GM23338 (cell line): ENCODE results near the gene FNDC3A. TPM values are rescaled to one million over a fixed set of nuclear protein-coding genes. Genes with fewer than 3 reads are reported as not detected.

Experiments used
- ATAC-seq: fragments of 200-7000 bp; cut with Tn5 transposase; 3 replicates; pipeline ENCODE4 v1.9.1; 2020
- DNase-seq: peaks from one replicate; pipeline ENCODE4 v3.0.0-alpha.2; 2015; ENCODE audit warnings: low spot score
- H2AFZ ChIP-seq: fragments of 200-600 bp; sonication (generic); 2 replicates; pipeline ENCODE4 v1.8.0; 2016; ENCODE audit warnings: antibody characterized with exemption, mild to moderate bottlenecking, moderate library complexity
- H3F3A ChIP-seq: fragments of 200-600 bp; sonication (generic); replicated peaks from 2 replicates; pipeline ENCODE4 v1.8.0; 2017; ENCODE audit warnings: antibody characterized with exemption, mixed run types, low read depth
- H3K27ac ChIP-seq: fragments of 200-600 bp; sonication (generic); 2 replicates; pipeline ENCODE4 v1.6.1; 2016; ENCODE audit warnings: low read depth
- H3K27me3 ChIP-seq: fragments of 200-600 bp; sonication (generic); 2 replicates; pipeline ENCODE4 v1.8.0; 2016; ENCODE audit warnings: mild to moderate bottlenecking, mixed run types, moderate library complexity; ENCODE audit not compliant: insufficient read depth
- H3K36me3 ChIP-seq: fragments of 200-600 bp; sonication (generic); 2 replicates; pipeline ENCODE4 v1.8.0; 2016; ENCODE audit warnings: mild to moderate bottlenecking; ENCODE audit not compliant: insufficient read depth
- H3K4me1 ChIP-seq: fragments of 200-600 bp; sonication (generic); 2 replicates; pipeline ENCODE4 v1.8.0; 2016; ENCODE audit warnings: mild to moderate bottlenecking, moderate library complexity; ENCODE audit not compliant: insufficient read depth
- H3K4me2 ChIP-seq: fragments of 200-600 bp; sonication (generic); 2 replicates; pipeline ENCODE4 v1.7.1; 2017; ENCODE audit warnings: mixed run types
- H3K4me3 ChIP-seq: fragments of 200-600 bp; sonication (generic); 2 replicates; pipeline ENCODE4 v1.6.1; 2016; ENCODE audit warnings: mixed run types
- H3K79me2 ChIP-seq: fragments of 200-600 bp; sonication (generic); replicated peaks from 2 replicates; pipeline ENCODE4 v1.8.0; 2017; ENCODE audit warnings: mild to moderate bottlenecking; ENCODE audit not compliant: insufficient read depth
- H3K9me2 ChIP-seq: fragments of 200-600 bp; sonication (generic); 2 replicates; pipeline ENCODE4 v1.8.0; 2017; ENCODE audit not compliant: insufficient read depth
- H4K20me1 ChIP-seq: fragments of 200-600 bp; sonication (generic); replicated peaks from 2 replicates; pipeline ENCODE4 v1.8.0; 2017; ENCODE audit warnings: mild to moderate bottlenecking; ENCODE audit not compliant: insufficient read depth
- H3K27ac Mint-ChIP-seq: 2 replicates; pipeline ENCODE4 v1.8.0; 2020; ENCODE audit warnings: inconsistent platforms, mild to moderate bottlenecking, moderate library complexity, mixed read lengths
- H3K27me3 Mint-ChIP-seq: 3 replicates; pipeline ENCODE4 v1.8.0; 2022; ENCODE audit warnings: low read depth, mild to moderate bottlenecking, moderate library complexity, mixed read lengths, inconsistent platforms; ENCODE audit not compliant: insufficient read depth, poor library complexity
- H3K36me3 Mint-ChIP-seq: 3 replicates; pipeline ENCODE4 v1.8.0; 2021; ENCODE audit warnings: low read depth, mild to moderate bottlenecking, inconsistent platforms, moderate library complexity, mixed read lengths
- H3K4me1 Mint-ChIP-seq: 3 replicates; pipeline ENCODE4 v1.8.0; 2020; ENCODE audit warnings: mild to moderate bottlenecking, inconsistent platforms, mixed read lengths
- H3K4me3 Mint-ChIP-seq: 3 replicates; pipeline ENCODE4 v1.8.0; 2021; ENCODE audit warnings: moderate library complexity, mild to moderate bottlenecking, inconsistent platforms, mixed read lengths
- H3K9me3 Mint-ChIP-seq: 3 replicates; pipeline ENCODE4 v1.8.0; 2020; ENCODE audit warnings: moderate library complexity, mild to moderate bottlenecking, inconsistent platforms, mixed read lengths
- CREB1 ChIP-seq: fragments of 250-450 bp; sonication (Bioruptor Pico); IDR thresholded peaks from 2 replicates; pipeline ENCODE4 v1.5.0; 2020; ENCODE audit warnings: low read depth, mild to moderate bottlenecking, moderate library complexity
- CTCF ChIP-seq, 2 experiments: fragments of 200-600 bp in 1 of 2; sonication (generic) in 1 of 2; conservative IDR thresholded peaks; 2 replicates each; pipeline versions ENCODE4 v1.5.1 to v1.6.1; 2016 to 2017; ENCODE audit warnings: antibody characterized with exemption in 2 of 2, low read depth in 2 of 2, mild to moderate bottlenecking in 2 of 2, moderate library complexity in 1 of 2
- ETS1 ChIP-seq: IDR thresholded peaks from 2 replicates; pipeline ENCODE4 v1.6.1; 2016; ENCODE audit warnings: antibody characterized with exemption
- EZH2 ChIP-seq: fragments of 200-600 bp; sonication (generic); IDR thresholded peaks from one replicate; pipeline ENCODE4 v1.8.0; 2017; ENCODE audit warnings: antibody characterized with exemption, mild to moderate bottlenecking, low read depth; ENCODE audit not compliant: unreplicated experiment
- EZH2phosphoT487 ChIP-seq: fragments of 200-600 bp; sonication (generic); IDR thresholded peaks from one replicate; pipeline ENCODE4 v1.8.1; 2018; ENCODE audit warnings: antibody characterized with exemption; ENCODE audit not compliant: unreplicated experiment
- JUNB ChIP-seq: IDR thresholded peaks from one replicate; pipeline ENCODE4 v1.6.1; 2016; ENCODE audit warnings: antibody characterized with exemption; ENCODE audit not compliant: unreplicated experiment
- NANOG ChIP-seq: IDR thresholded peaks from 2 replicates; pipeline ENCODE4 v1.6.1; 2016; ENCODE audit warnings: antibody characterized with exemption, borderline replicate concordance
- POLR2AphosphoS5 ChIP-seq: IDR thresholded peaks from 2 replicates; pipeline ENCODE4 v1.6.1; 2016; ENCODE audit warnings: antibody characterized with exemption, low read depth
- STAT1 ChIP-seq: IDR thresholded peaks from one replicate; pipeline ENCODE4 v1.6.1; 2016; ENCODE audit warnings: antibody characterized with exemption; ENCODE audit not compliant: unreplicated experiment
- ZNF114 ChIP-seq: fragments of 250-450 bp; sonication (Bioruptor Pico); IDR thresholded peaks from 2 replicates; pipeline ENCODE4 v1.5.0; 2020; ENCODE audit warnings: mild to moderate bottlenecking, moderate library complexity
- ZNF331 ChIP-seq: fragments of 250-450 bp; sonication (Bioruptor Pico); IDR thresholded peaks from 2 replicates; pipeline ENCODE4 v1.5.0; 2020; ENCODE audit warnings: low read depth, mild to moderate bottlenecking, moderate library complexity
- polyA plus RNA-seq: library from polyadenylated mRNA; unstranded; fragments of >200 nt; fragmentation: Nextera tagmentation; extraction: Ambion mirVana; gene quantifications from 2 replicates; pipeline ENCODE4 v1.2.1, GENCODE V29; 2016
- total RNA-seq: library from RNA; depleted of rRNA; stranded (reverse); fragments of >200 nt; shearing (Covaris generic); gene quantifications from 2 replicates; pipeline ENCODE4 v1.2.3, GENCODE V29; 2014
- TF ChIP-seq, protein P1 (sequence below): fragments of 250-450 bp; sonication (Bioruptor Pico); IDR thresholded peaks from 2 replicates; pipeline ENCODE4 v1.5.0; 2020; ENCODE audit warnings: mild to moderate bottlenecking, moderate library complexity
- TF ChIP-seq, protein P2 (sequence below): IDR thresholded peaks from one replicate; pipeline ENCODE4 v1.6.1; 2018; ENCODE audit warnings: antibody characterized with exemption; ENCODE audit not compliant: unreplicated experiment

FNDC3A gene
- total and polyA plus RNA-seq, 2 experiments from 2014 or later = 10.3 to 31.1 TPM

- Histone ChIP-seq H3F3A (no peaks in the 10 kb centered on the region), H3K27me3 (no peaks in the 10 kb centered on the region), H3K9me2 (0 out of 2 replicates have a peak, but pooled peaks cover 2% of the 10 kb centered on the region), H4K20me1 (no peaks in the 10 kb centered on the region), H3K79me2 (no peaks in the 10 kb centered on the region), H3K36me3 (peaks cover 16% of the 10 kb centered on the region; the same call in 1 of the 2 replicates), H3K4me3 (no peak overlapping the region), H3K4me2 (no peak overlapping the region), H3K4me1 (peaks cover 13% of the 10 kb centered on the region), H3K27ac (no peak overlapping the region), H2AFZ (no peak overlapping the region)
- TF ChIP-seq CREB1 (CRISPR knock-in tag) (no peak), ZNF331 (no peak), NANOG (no peak), ETS1 (no peak), EZH2phosphoT487 (no peak), POLR2AphosphoS5 (no peak), CTCF (conservative IDR thresholded peaks at IDR 0.05; ENCODE audit: low read depth in 2 of 2) (no peak), JUNB (no peak), ZNF114 (CRISPR knock-in tag) (no peak), STAT1 (no peak), EZH2 (no peak)
- TF ChIP-seq, protein P1, sequence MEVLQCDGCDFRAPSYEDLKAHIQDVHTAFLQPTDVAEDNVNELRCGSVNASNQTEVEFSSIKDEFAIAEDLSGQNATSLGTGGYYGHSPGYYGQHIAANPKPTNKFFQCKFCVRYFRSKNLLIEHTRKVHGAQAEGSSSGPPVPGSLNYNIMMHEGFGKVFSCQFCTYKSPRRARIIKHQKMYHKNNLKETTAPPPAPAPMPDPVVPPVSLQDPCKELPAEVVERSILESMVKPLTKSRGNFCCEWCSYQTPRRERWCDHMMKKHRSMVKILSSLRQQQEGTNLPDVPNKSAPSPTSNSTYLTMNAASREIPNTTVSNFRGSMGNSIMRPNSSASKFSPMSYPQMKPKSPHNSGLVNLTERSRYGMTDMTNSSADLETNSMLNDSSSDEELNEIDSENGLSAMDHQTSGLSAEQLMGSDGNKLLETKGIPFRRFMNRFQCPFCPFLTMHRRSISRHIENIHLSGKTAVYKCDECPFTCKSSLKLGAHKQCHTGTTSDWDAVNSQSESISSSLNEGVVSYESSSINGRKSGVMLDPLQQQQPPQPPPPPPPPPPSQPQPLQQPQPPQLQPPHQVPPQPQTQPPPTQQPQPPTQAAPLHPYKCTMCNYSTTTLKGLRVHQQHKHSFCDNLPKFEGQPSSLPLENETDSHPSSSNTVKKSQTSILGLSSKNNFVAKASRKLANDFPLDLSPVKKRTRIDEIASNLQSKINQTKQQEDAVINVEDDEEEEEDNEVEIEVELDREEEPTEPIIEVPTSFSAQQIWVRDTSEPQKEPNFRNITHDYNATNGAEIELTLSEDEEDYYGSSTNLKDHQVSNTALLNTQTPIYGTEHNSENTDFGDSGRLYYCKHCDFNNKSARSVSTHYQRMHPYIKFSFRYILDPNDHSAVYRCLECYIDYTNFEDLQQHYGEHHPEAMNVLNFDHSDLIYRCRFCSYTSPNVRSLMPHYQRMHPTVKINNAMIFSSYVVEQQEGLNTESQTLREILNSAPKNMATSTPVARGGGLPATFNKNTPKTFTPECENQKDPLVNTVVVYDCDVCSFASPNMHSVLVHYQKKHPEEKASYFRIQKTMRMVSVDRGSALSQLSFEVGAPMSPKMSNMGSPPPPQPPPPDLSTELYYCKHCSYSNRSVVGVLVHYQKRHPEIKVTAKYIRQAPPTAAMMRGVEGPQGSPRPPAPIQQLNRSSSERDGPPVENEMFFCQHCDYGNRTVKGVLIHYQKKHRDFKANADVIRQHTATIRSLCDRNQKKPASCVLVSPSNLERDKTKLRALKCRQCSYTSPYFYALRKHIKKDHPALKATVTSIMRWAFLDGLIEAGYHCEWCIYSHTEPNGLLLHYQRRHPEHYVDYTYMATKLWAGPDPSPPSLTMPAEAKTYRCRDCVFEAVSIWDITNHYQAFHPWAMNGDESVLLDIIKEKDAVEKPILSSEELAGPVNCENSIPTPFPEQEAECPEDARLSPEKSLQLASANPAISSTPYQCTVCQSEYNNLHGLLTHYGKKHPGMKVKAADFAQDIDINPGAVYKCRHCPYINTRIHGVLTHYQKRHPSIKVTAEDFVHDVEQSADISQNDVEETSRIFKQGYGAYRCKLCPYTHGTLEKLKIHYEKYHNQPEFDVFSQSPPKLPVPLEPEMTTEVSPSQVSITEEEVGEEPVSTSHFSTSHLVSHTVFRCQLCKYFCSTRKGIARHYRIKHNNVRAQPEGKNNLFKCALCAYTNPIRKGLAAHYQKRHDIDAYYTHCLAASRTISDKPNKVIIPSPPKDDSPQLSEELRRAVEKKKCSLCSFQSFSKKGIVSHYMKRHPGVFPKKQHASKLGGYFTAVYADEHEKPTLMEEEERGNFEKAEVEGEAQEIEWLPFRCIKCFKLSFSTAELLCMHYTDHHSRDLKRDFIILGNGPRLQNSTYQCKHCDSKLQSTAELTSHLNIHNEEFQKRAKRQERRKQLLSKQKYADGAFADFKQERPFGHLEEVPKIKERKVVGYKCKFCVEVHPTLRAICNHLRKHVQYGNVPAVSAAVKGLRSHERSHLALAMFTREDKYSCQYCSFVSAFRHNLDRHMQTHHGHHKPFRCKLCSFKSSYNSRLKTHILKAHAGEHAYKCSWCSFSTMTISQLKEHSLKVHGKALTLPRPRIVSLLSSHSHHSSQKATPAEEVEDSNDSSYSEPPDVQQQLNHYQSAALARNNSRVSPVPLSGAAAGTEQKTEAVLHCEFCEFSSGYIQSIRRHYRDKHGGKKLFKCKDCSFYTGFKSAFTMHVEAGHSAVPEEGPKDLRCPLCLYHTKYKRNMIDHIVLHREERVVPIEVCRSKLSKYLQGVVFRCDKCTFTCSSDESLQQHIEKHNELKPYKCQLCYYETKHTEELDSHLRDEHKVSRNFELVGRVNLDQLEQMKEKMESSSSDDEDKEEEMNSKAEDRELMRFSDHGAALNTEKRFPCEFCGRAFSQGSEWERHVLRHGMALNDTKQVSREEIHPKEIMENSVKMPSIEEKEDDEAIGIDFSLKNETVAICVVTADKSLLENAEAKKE = no peak
- TF ChIP-seq, protein P2, sequence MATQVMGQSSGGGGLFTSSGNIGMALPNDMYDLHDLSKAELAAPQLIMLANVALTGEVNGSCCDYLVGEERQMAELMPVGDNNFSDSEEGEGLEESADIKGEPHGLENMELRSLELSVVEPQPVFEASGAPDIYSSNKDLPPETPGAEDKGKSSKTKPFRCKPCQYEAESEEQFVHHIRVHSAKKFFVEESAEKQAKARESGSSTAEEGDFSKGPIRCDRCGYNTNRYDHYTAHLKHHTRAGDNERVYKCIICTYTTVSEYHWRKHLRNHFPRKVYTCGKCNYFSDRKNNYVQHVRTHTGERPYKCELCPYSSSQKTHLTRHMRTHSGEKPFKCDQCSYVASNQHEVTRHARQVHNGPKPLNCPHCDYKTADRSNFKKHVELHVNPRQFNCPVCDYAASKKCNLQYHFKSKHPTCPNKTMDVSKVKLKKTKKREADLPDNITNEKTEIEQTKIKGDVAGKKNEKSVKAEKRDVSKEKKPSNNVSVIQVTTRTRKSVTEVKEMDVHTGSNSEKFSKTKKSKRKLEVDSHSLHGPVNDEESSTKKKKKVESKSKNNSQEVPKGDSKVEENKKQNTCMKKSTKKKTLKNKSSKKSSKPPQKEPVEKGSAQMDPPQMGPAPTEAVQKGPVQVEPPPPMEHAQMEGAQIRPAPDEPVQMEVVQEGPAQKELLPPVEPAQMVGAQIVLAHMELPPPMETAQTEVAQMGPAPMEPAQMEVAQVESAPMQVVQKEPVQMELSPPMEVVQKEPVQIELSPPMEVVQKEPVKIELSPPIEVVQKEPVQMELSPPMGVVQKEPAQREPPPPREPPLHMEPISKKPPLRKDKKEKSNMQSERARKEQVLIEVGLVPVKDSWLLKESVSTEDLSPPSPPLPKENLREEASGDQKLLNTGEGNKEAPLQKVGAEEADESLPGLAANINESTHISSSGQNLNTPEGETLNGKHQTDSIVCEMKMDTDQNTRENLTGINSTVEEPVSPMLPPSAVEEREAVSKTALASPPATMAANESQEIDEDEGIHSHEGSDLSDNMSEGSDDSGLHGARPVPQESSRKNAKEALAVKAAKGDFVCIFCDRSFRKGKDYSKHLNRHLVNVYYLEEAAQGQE = no peak
- Mint-ChIP-seq H3K4me3 (no peak overlapping the region), H3K27ac (no peak overlapping the region), H3K36me3 (peaks cover 18% of the 10 kb centered on the region; the same call in 1 of the 3 replicates), H3K9me3 (no peaks in the 10 kb centered on the region), H3K27me3 (peaks cover 4% of the 10 kb centered on the region), H3K4me1 (peaks cover 12% of the 10 kb centered on the region)
- ATAC-seq (no peak), DNase-seq (no peak)
Observed at GRCh38 chr13:49210114-49210513, 234.4 kb downstream of the FNDC3A start.
